GM12878 (cell line): ENCODE measurements around the gene FFAR2. TPM values are rescaled to one million over a fixed set of nuclear protein-coding genes. Genes with fewer than 3 reads are reported as not detected.

Experiments
- BACH1 ChIP-seq: fragments of 450-650 bp; IDR thresholded peaks from 2 replicates; pipeline ENCODE4 v1.6.1; 2017; ENCODE audit warnings: mild to moderate bottlenecking, borderline replicate concordance
- BCLAF1 ChIP-seq: fragments of 450-650 bp; IDR thresholded peaks from 2 replicates; pipeline ENCODE4 v1.6.1; 2017; ENCODE audit warnings: antibody characterized with exemption, mild to moderate bottlenecking, moderate library complexity
- EP300 ChIP-seq, 2 experiments: fragments of 150-350 bp in 1 of 2; IDR thresholded peaks; 2 replicates each; pipeline ENCODE4 v1.6.1; 2011 to 2012; ENCODE audit warnings: low read depth in 2 of 2, low read length in 2 of 2, borderline replicate concordance in 1 of 2, improper control_type of control experiment in 1 of 2, inconsistent platforms in 1 of 2; ENCODE audit not compliant: control insufficient read depth in 1 of 2
- ETV6 ChIP-seq, 2 experiments: fragments of 450-650 bp in 1 of 2; IDR thresholded peaks in 1 of 2; conservative IDR thresholded peaks in 1 of 2; 2 replicates each; pipeline ENCODE4 v1.6.1; 2014; ENCODE audit warnings: antibody characterized with exemption in 1 of 2, borderline replicate concordance in 1 of 2, low read depth in 1 of 2, mild to moderate bottlenecking in 1 of 2, moderate library complexity in 1 of 2
- IKZF2 ChIP-seq, 2 experiments: fragments of 450-650 bp; IDR thresholded peaks; 2 replicates each; pipeline ENCODE4 v1.6.1; 2017; ENCODE audit warnings: mild to moderate bottlenecking in 2 of 2, moderate library complexity in 2 of 2
- IRF4 ChIP-seq: IDR thresholded peaks from 2 replicates; pipeline ENCODE4 v1.6.1; 2011; ENCODE audit warnings: low read depth, low read length
- MEF2A ChIP-seq: IDR thresholded peaks from 2 replicates; pipeline ENCODE4 v1.6.1; 2011; ENCODE audit warnings: low read depth, mild to moderate bottlenecking, low read length, moderate library complexity; ENCODE audit not compliant: insufficient read depth
- MXI1 ChIP-seq: fragments of 150-350 bp; IDR thresholded peaks from 2 replicates; pipeline ENCODE4 v1.6.1; 2011; ENCODE audit warnings: low read depth, mild to moderate bottlenecking, inconsistent platforms, low read length, improper control_type of control experiment
- NFYB ChIP-seq: IDR thresholded peaks from 2 replicates; pipeline ENCODE4 v1.6.1; 2011; ENCODE audit warnings: low read depth, mild to moderate bottlenecking, low read length, improper control_type of control experiment, moderate library complexity; ENCODE audit not compliant: insufficient read depth
- POU2F2 ChIP-seq: IDR thresholded peaks from 3 replicates; pipeline ENCODE4 v1.6.1; 2011; ENCODE audit warnings: low read depth, mild to moderate bottlenecking, low read length, borderline replicate concordance
- REST ChIP-seq: IDR thresholded peaks from 2 replicates; pipeline ENCODE4 v1.6.1; 2012; ENCODE audit warnings: mild to moderate bottlenecking, low read depth, low read length
- SIN3A ChIP-seq: IDR thresholded peaks from 2 replicates; pipeline ENCODE4 v1.6.1; 2012; ENCODE audit warnings: low read depth, low read length, improper control_type of control experiment
- SMAD5 ChIP-seq: IDR thresholded peaks from 2 replicates; pipeline ENCODE4 v1.6.1; 2016; ENCODE audit warnings: antibody characterized with exemption, low read depth
- SPI1 ChIP-seq: IDR thresholded peaks from 2 replicates; pipeline ENCODE4 v1.6.1; 2011; ENCODE audit warnings: low read depth, mild to moderate bottlenecking, low read length, moderate library complexity, borderline replicate concordance; ENCODE audit not compliant: insufficient read depth
- SUPT20H ChIP-seq: IDR thresholded peaks from 2 replicates; pipeline ENCODE4 v1.6.1; 2011; ENCODE audit warnings: low read depth, mild to moderate bottlenecking, low read length, moderate library complexity, borderline replicate concordance; ENCODE audit not compliant: control insufficient read depth
- TARDBP ChIP-seq: IDR thresholded peaks from 2 replicates; pipeline ENCODE4 v1.6.1; 2016; ENCODE audit warnings: borderline replicate concordance
- ZNF687 ChIP-seq: fragments of 450-650 bp; IDR thresholded peaks from 2 replicates; pipeline ENCODE4 v1.6.1; 2017; ENCODE audit warnings: mild to moderate bottlenecking, moderate library complexity
- polyA plus RNA-seq, 11 experiments: library from polyadenylated mRNA; depleted of rRNA in 4 of 11; unstranded in 6 of 11; stranded (reverse) in 5 of 11; fragments of >200 nt; fragmentation: Nextera tagmentation in 4 of 11; fragmentation: Illumina TruSeq in 1 of 11; extraction: Ambion mirVana in 4 of 11; extraction: Trizol in 1 of 11; gene quantifications; 1 replicate in 1 of 11; 2 replicates in 10 of 11; pipeline versions ENCODE4 v1.2.1 to v1.2.3, GENCODE V29; 2011 to 2016; ENCODE audit warnings: inconsistent platforms in 2 of 11, missing spikeins in 2 of 11, low read depth in 1 of 11
- total RNA-seq, 4 experiments: library from RNA; depleted of rRNA in 3 of 4; stranded (reverse); fragments of >200 nt in 3 of 4; fragmentation: Illumina TruSeq in 1 of 4; extraction: Trizol in 1 of 4; gene quantifications; 2 replicates each; pipeline versions ENCODE4 v1.2.1 to v1.2.3, GENCODE V29; 2013 to 2021

The FFAR2 gene
- total and polyA plus RNA-seq, 10 of the 15 experiments (the other 5 are each of a cell fraction or from before 2014, with no cell fraction given): 0.05 to 4.0 (median 2.1) TPM

- TF ChIP-seq ZNF687 (peak; percentile 72), SPI1 (peak; percentile 87), IRF4 (no peak), MEF2A (peak; percentile 59; the same call in 1 of the 2 replicates), SUPT20H (no peak), REST (no peak), BACH1 (no peak), POU2F2 (peak; percentile 65; the same call in 1 of the 3 replicates), NFYB (no peak), SMAD5 (no peak), IKZF2 (IDR thresholded peaks at IDR 0.05) (peak; percentile 94 to 95), TARDBP (no peak), BCLAF1 (no peak), ETV6 (conservative IDR thresholded peaks at IDR 0.05 in 1 of 2, IDR thresholded peaks at IDR 0.05 in 1 of 2; ENCODE audit: borderline replicate concordance in 1 of 2, low read depth in 1 of 2) (peak in 1 of 2 experiments; percentile 97; a peak in 2 of 4 replicates), SIN3A (no peak), MXI1 (no peak), EP300 (IDR thresholded peaks at IDR 0.05; ENCODE audit: borderline replicate concordance in 1 of 2, control insufficient read depth in 1 of 2, low read depth in 2 of 2, low read length in 2 of 2) (peak in 1 of 2 experiments; percentile 75; a peak in 1 of 4 replicates)
These were observed 3.5 kb downstream of the FFAR2 start (continued) for GRCh38 chr19:35451338-35452096.
